ENCODE data around the gene MOB3B. TPM values are rescaled to one million over a fixed set of nuclear protein-coding genes. Genes with fewer than 3 reads are reported as not detected.

The MOB3B gene
- total RNA-seq, 1 donor from 2014 or later, result 21.8 TPM

DNA sequence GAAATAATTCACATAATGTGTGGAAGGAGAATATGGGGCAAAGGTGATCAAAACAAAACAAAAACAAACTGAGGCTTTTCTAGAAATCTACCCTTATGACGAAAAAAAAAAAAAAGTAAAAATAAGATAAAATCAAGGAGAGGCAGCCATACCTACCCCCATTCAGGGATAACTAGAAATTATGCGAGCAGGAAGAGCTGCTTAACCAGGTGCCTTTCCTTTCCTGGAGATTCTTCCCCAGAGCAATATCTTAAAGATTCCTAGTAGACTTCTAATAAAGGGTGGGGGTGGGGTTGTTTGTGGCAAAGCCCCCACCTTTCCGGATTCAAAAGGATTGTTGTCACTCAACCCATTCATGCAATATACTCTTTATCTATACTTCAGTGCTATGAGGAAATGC, 117.5 kb downstream of the MOB3B start:
- Mint-ChIP-seq H3K27me3 (ENCODE audit: low read depth) (no peaks in the 10 kb centered on the region), H3K36me3 (ENCODE audit: low read depth) (peaks cover 6% of the 10 kb centered on the region), H3K4me3 (no peak overlapping the region), H3K4me1 (peaks cover 53% of the 10 kb centered on the region), H3K9me3 (peaks cover 4% of the 10 kb centered on the region), H3K27ac (ENCODE audit: unreplicated experiment) (no peak overlapping the region)
- no peak for TF ChIP-seq CTCF (conservative IDR thresholded peaks at IDR 0.05)
- no peak for DNase-seq (ENCODE audit: low read depth, low spot score)

GRCh38 chr9:27408482-27408881, 121.1 kb downstream of the MOB3B start:
- Mint-ChIP-seq H3K4me1 (peaks cover 44% of the 10 kb centered on the region), H3K27me3 (ENCODE audit: low read depth) (no peaks in the 10 kb centered on the region), H3K9me3 (peaks cover 12% of the 10 kb centered on the region), H3K27ac (ENCODE audit: unreplicated experiment) (no peak overlapping the region), H3K4me3 (no peak overlapping the region), H3K36me3 (ENCODE audit: low read depth) (peaks cover 17% of the 10 kb centered on the region)
- no peak for DNase-seq (ENCODE audit: low read depth, low spot score)
- no peak for TF ChIP-seq CTCF (conservative IDR thresholded peaks at IDR 0.05)

- Mint-ChIP-seq H3K4me3 (no peak overlapping the region), H3K27ac (ENCODE audit: unreplicated experiment) (peak overlapping the region; percentile 30)
- no peak for DNase-seq (ENCODE audit: low read depth, low spot score)
These were observed 121.6 kb downstream of the MOB3B start for GRCh38 chr9:27408001-27408400.

DNA sequence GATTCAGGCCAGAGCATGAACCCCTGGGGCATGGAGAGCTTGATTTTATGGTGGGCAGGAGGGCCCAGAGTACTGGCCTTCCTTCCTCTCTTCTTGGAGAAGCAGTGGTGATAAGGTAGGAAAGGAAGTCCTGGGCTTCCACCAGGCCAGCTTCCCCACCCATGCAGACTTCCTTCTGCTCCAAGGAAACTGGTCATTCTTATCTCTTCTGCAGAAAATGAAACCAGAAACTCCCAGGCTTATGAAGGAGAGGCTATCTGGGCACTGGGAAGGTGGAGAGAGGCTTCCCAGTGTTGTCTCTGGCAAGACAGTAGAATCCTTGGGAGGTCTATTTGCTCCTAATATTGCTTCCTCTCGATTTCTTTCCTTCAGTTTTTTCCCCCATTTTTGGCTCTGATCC, 122.1 kb downstream of the MOB3B start:
- Mint-ChIP-seq H3K9me3 (peaks cover 12% of the 10 kb centered on the region), H3K4me1 (peaks cover 39% of the 10 kb centered on the region), H3K36me3 (ENCODE audit: low read depth) (peaks cover 17% of the 10 kb centered on the region), H3K4me3 (no peak overlapping the region), H3K27me3 (ENCODE audit: low read depth) (no peaks in the 10 kb centered on the region), H3K27ac (ENCODE audit: unreplicated experiment) (no peak overlapping the region)
- TF ChIP-seq CTCF (conservative IDR thresholded peaks at IDR 0.05), result no peak
- no peak for DNase-seq (ENCODE audit: low read depth, low spot score)

More at GRCh38 chr9:27408001-27408400, 121.6 kb downstream of the MOB3B start:
- peaks cover 41% of the 10 kb centered on the region for H3K4me1 Mint-ChIP-seq
- H3K36me3 Mint-ChIP-seq (ENCODE audit: low read depth), result peaks cover 17% of the 10 kb centered on the region
- H3K9me3 Mint-ChIP-seq, result peaks cover 12% of the 10 kb centered on the region
- TF ChIP-seq CTCF (conservative IDR thresholded peaks at IDR 0.05), result no peak
- H3K27me3 Mint-ChIP-seq (ENCODE audit: low read depth), result no peaks in the 10 kb centered on the region

DNA sequence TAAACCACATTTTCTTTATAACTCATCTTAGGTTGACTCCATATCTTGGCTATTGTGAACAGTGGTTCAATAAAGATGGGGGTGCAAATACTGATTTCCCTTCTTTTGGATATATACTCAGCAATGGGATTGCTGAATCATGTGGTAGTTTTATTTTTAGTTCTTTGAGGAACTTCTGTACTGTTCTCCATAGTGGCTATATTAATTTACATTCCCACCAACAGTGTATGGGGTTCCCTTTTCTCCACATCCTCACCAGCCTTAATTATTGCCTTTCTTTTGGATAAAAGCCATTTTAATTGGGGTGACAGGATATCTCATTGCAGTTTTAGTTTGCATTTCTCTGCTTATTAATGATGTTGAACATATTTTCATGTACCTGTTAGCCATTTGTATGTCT, 125.0 kb downstream of the MOB3B start:
- Mint-ChIP-seq H3K4me1 (peaks cover 10% of the 10 kb centered on the region), H3K27me3 (ENCODE audit: low read depth) (no peaks in the 10 kb centered on the region), H3K9me3 (peaks cover 12% of the 10 kb centered on the region), H3K27ac (ENCODE audit: unreplicated experiment) (no peak overlapping the region), H3K36me3 (ENCODE audit: low read depth) (peaks cover 17% of the 10 kb centered on the region), H3K4me3 (no peak overlapping the region)
- no peak for DNase-seq (ENCODE audit: low read depth, low spot score)
- TF ChIP-seq CTCF (conservative IDR thresholded peaks at IDR 0.05), result no peak

- Mint-ChIP-seq H3K4me3 (no peak overlapping the region), H3K4me1 (peaks cover 5% of the 10 kb centered on the region), H3K27me3 (ENCODE audit: low read depth) (no peaks in the 10 kb centered on the region), H3K9me3 (peaks cover 10% of the 10 kb centered on the region), H3K36me3 (ENCODE audit: low read depth) (peaks cover 12% of the 10 kb centered on the region), H3K27ac (ENCODE audit: unreplicated experiment) (no peak overlapping the region)
- TF ChIP-seq CTCF (conservative IDR thresholded peaks at IDR 0.05), result no peak
- no peak for DNase-seq (ENCODE audit: low read depth, low spot score)
These were observed 127.0 kb downstream of the MOB3B start for GRCh38 chr9:27402626-27403025.
